HG03442 (cell line): Measurements from ENCODE around the gene ILF2.

Source experiments
- ATAC-seq: cut with Tn5 transposase; IDR thresholded peaks from one replicate; pipeline ENCODE4 v1.9.1; 2021; ENCODE audit warnings: mild to moderate bottlenecking, moderate library complexity; ENCODE audit not compliant: unreplicated experiment

The ILF2 gene

GRCh38 chr1:153628638-153629342, 42.0 kb downstream of the ILF2 start:
- no peak for ATAC-seq

GRCh38 chr1:153627715-153628626, 42.8 kb downstream of the ILF2 start, which contains the start of gene S100A1:
Gene S100A1, plus strand, starts transcription at chr1:153628434. Its CDS starts 2,088 bp downstream, at chr1:153630522.
- no peak for ATAC-seq

- no peak for ATAC-seq
Measured at GRCh38 chr1:153626904-153627714, 43.7 kb downstream of the ILF2 start, which contains the start of gene S100A13. Gene S100A13, minus strand, starts transcription at chr1:153627505. Its CDS starts 1,033 bp downstream, at chr1:153626472.

GRCh38 chr1:153626477-153626903, 44.3 kb downstream of the ILF2 start:
- no peak for ATAC-seq

GRCh38 chr1:153624965-153625611, 45.7 kb downstream of the ILF2 start:
- ATAC-seq, result no peak

- no peak for ATAC-seq
Measured at GRCh38 chr1:153623101-153623500, 47.7 kb downstream of the ILF2 start.

GRCh38 chr1:153619171-153619570, 51.6 kb downstream of the ILF2 start:
- no peak for ATAC-seq

- no peak for ATAC-seq
Measured at GRCh38 chr1:153617663-153618062, 53.1 kb downstream of the ILF2 start.

- no peak for ATAC-seq
Measured at GRCh38 chr1:153616917-153617311, 53.9 kb downstream of the ILF2 start.

GRCh38 chr1:153616144-153616916, 54.5 kb downstream of the ILF2 start, which contains the start of gene S100A14:
Gene S100A14, minus strand, starts transcription at chr1:153616325. Its CDS starts 467 bp downstream, at chr1:153615858.
- no peak for ATAC-seq

- ATAC-seq, result no peak
Measured at GRCh38 chr1:153615406-153615805, 55.4 kb downstream of the ILF2 start.

- ATAC-seq, result no peak
Measured at GRCh38 chr1:153614906-153615305, 55.9 kb downstream of the ILF2 start.

- ATAC-seq, result no peak
Measured at GRCh38 chr1:153614189-153614900, 56.4 kb downstream of the ILF2 start.

- ATAC-seq, result no peak
Measured at GRCh38 chr1:153613406-153613805, 57.4 kb downstream of the ILF2 start.

- no peak for ATAC-seq
Measured at GRCh38 chr1:153612755-153613331, 58.0 kb downstream of the ILF2 start, which contains the start of gene S100A16. Gene S100A16, minus strand, starts transcription at chr1:153613137. Its CDS starts 4,986 bp downstream, at chr1:153608151.

GRCh38 chr1:153612111-153612754, 58.6 kb downstream of the ILF2 start:
- no peak for ATAC-seq
